Measurements from ENCODE around the gene LARP6. TPM values are rescaled to one million over a fixed set of nuclear protein-coding genes. Genes with fewer than 3 reads are reported as not detected.

The LARP6 gene
- total RNA-seq, 1 experiment from 2014 or later: 31.2 TPM

GRCh38 chr15:70837476-70837875 is 16.5 kb downstream of the LARP6 start:
- no peak overlapping the region for H2AFZ ChIP-seq
- peaks cover 24% of the 10 kb centered on the region for H3K4me1 ChIP-seq (replicated peaks; ENCODE audit: insufficient read depth)
- H4K20me1 ChIP-seq (ENCODE audit: insufficient read depth): no peaks in the 10 kb centered on the region
- ChIA-PET CTCF (no interaction called here), POLR2A (ENCODE audit: unreplicated experiment) (no interaction called here)
- peaks cover 24% of the 10 kb centered on the region; the same call in 1 of the 2 replicates for H3F3A ChIP-seq (ENCODE audit: insufficient read depth, low read depth)
- H3K4me2 ChIP-seq: no peak overlapping the region
- no peaks in the 10 kb centered on the region for H3K79me2 ChIP-seq (ENCODE audit: low read depth)
- BruUV-seq (replicated peaks): no TSS peak
- no peak for TF ChIP-seq CTCF (conservative IDR thresholded peaks at IDR 0.05)
- no peak for TF ChIP-seq EZH2 (IDR thresholded peaks at IDR 0.05; ENCODE audit: low read depth)
- no peaks in the 10 kb centered on the region for H3K9me3 ChIP-seq (ENCODE audit: insufficient read depth, low read depth)
- 0 out of 2 replicates have a peak, but pooled peaks cover 4% of the 10 kb centered on the region for H3K36me3 ChIP-seq (ENCODE audit: low read depth)
- no peaks in the 10 kb centered on the region for H3K27me3 ChIP-seq (ENCODE audit: insufficient read depth, low read depth)
- no peaks in the 10 kb centered on the region for H3K9me2 ChIP-seq (ENCODE audit: insufficient read depth)
- H3K4me3 ChIP-seq: no peak overlapping the region
- DNase-seq: no peak
- intact Hi-C loops (cut with micrococcal nuclease; ENCODE audit: unreplicated experiment): no loop called here
- no peak overlapping the region for H3K27ac ChIP-seq

- H3K27ac ChIP-seq: no peak overlapping the region
- TF ChIP-seq EZH2 (IDR thresholded peaks at IDR 0.05; ENCODE audit: low read depth) (no peak), CTCF (conservative IDR thresholded peaks at IDR 0.05) (no peak)
- no peaks in the 10 kb centered on the region for H3K27me3 ChIP-seq (ENCODE audit: insufficient read depth, low read depth)
- peaks cover 24% of the 10 kb centered on the region for H3K4me1 ChIP-seq (replicated peaks; ENCODE audit: insufficient read depth)
- no peaks in the 10 kb centered on the region for H3K79me2 ChIP-seq (ENCODE audit: low read depth)
- no peak overlapping the region for H2AFZ ChIP-seq
- H3K4me3 ChIP-seq: no peak overlapping the region
- H3F3A ChIP-seq (ENCODE audit: insufficient read depth, low read depth): peaks cover 24% of the 10 kb centered on the region; the same call in 1 of the 2 replicates
- no TSS peak for BruUV-seq (replicated peaks)
- intact Hi-C loops (cut with micrococcal nuclease; ENCODE audit: unreplicated experiment): no loop called here
- H3K9me3 ChIP-seq (ENCODE audit: insufficient read depth, low read depth): no peaks in the 10 kb centered on the region
- ChIA-PET POLR2A (ENCODE audit: unreplicated experiment) (no interaction called here), CTCF (no interaction called here)
- 0 out of 2 replicates have a peak, but pooled peaks cover 4% of the 10 kb centered on the region for H3K36me3 ChIP-seq (ENCODE audit: low read depth)
- no peak for DNase-seq
- no peak overlapping the region for H3K4me2 ChIP-seq
- no peaks in the 10 kb centered on the region for H4K20me1 ChIP-seq (ENCODE audit: insufficient read depth)
- H3K9me2 ChIP-seq (ENCODE audit: insufficient read depth): no peaks in the 10 kb centered on the region
These were observed 18.1 kb downstream of the LARP6 start for GRCh38 chr15:70835841-70836240.

GRCh38 chr15:70835415-70835814 is 18.5 kb downstream of the LARP6 start:
- intact Hi-C loops (cut with micrococcal nuclease; ENCODE audit: unreplicated experiment): no loop called here
- Histone ChIP-seq H3K4me2 (no peak overlapping the region), H3K9me3 (ENCODE audit: insufficient read depth, low read depth) (no peaks in the 10 kb centered on the region), H3K4me1 (replicated peaks; ENCODE audit: insufficient read depth) (peaks cover 24% of the 10 kb centered on the region), H3F3A (ENCODE audit: insufficient read depth, low read depth) (peaks cover 24% of the 10 kb centered on the region; the same call in 1 of the 2 replicates), H3K79me2 (ENCODE audit: low read depth) (no peaks in the 10 kb centered on the region), H2AFZ (no peak overlapping the region), H3K36me3 (ENCODE audit: low read depth) (0 out of 2 replicates have a peak, but pooled peaks cover 4% of the 10 kb centered on the region), H3K27ac (no peak overlapping the region), H3K9me2 (ENCODE audit: insufficient read depth) (no peaks in the 10 kb centered on the region), H3K4me3 (no peak overlapping the region), H3K27me3 (ENCODE audit: insufficient read depth, low read depth) (no peaks in the 10 kb centered on the region), H4K20me1 (ENCODE audit: insufficient read depth) (no peaks in the 10 kb centered on the region)
- no peak for DNase-seq
- TF ChIP-seq CTCF (conservative IDR thresholded peaks at IDR 0.05) (no peak), EZH2 (IDR thresholded peaks at IDR 0.05; ENCODE audit: low read depth) (no peak)
- no TSS peak for BruUV-seq (replicated peaks)
- ChIA-PET CTCF (no interaction called here), POLR2A (ENCODE audit: unreplicated experiment) (no interaction called here)

Measured in PC-9 (cell line).